K562 (cell line): ENCODE results near the gene CYLC2. TPM values are rescaled to one million over a fixed set of nuclear protein-coding genes. Genes with fewer than 3 reads are reported as not detected.

Source experiments
- ATAC-seq: fragments of 200-7000 bp; cut with Tn5 transposase; 3 replicates; pipeline ENCODE4 v1.9.1; 2020; ENCODE audit warnings: moderate library complexity
- BruUV-seq: library from RNA; stranded (reverse); fragments of 400-500 nt; replicated peaks from 2 replicates; lab custom pipeline; 2021; lab: Mats Ljungman, UMichigan
- CTCF ChIA-PET: fragments of 300-600 bp; formaldehyde crosslinking; extraction: SDS; loops from one replicate; lab custom pipeline; 2021; ENCODE audit warnings: low intra/inter-chr PET ratio; lab: Yijun Ruan, JAX
- POLR2A ChIA-PET: fragments of 300-600, 350-650 bp; sonication (Branson Sonifier 250); formaldehyde crosslinking; extraction: SDS; loops from one replicate; lab custom pipeline; 2021; ENCODE audit warnings: antibody characterized with exemption, inconsistent platforms; lab: Yijun Ruan, JAX
- DNase-seq, 4 experiments: peaks; one replicate each; pipeline versions ENCODE4 v3.0.0 to v3.0.0-alpha.2; 2011 to 2018; ENCODE audit warnings: low spot score in 3 of 4, mixed read lengths in 3 of 4; ENCODE audit errors: extremely low read depth in 1 of 4
- FAIRE-seq: peaks from 2 replicates; lab custom pipeline; 2011; peaks lifted over from hg19 to GRCh38; lab: Jason Lieb, UNC
- H2AFZ ChIP-seq: 2 replicates; pipeline ENCODE4 v1.6.0; 2011; ENCODE audit warnings: low read depth, low read length, control low read depth, inconsistent platforms
- H3K27ac ChIP-seq: fragments of 200-600 bp; 3 replicates; pipeline ENCODE4 v1.8.0; 2011; ENCODE audit warnings: low read depth, mild to moderate bottlenecking, control low read depth, inconsistent platforms, low read length, moderate library complexity, mixed read lengths; ENCODE audit errors: extremely low read depth
- H3K27me3 ChIP-seq, 2 experiments: fragments of 300-600 bp in 1 of 2; 2 replicates in 1 of 2; 3 replicates in 1 of 2; pipeline versions ENCODE4 v1.6.0 to v1.8.0; 2011; ENCODE audit warnings: inconsistent platforms in 2 of 2, low read length in 2 of 2, mild to moderate bottlenecking in 1 of 2, mixed read lengths in 1 of 2, moderate library complexity in 1 of 2; ENCODE audit not compliant: control insufficient read depth in 2 of 2, insufficient read depth in 2 of 2
- H3K36me3 ChIP-seq: fragments of 300-600 bp; 3 replicates; pipeline ENCODE4 v1.8.0; 2011; ENCODE audit warnings: mild to moderate bottlenecking, low read length, inconsistent platforms; ENCODE audit not compliant: control insufficient read depth, insufficient read depth
- H3K4me1 ChIP-seq, 2 experiments: fragments of 200-600 bp in 1 of 2; replicated peaks in 1 of 2; 2 replicates in 1 of 2; 3 replicates in 1 of 2; pipeline versions ENCODE4 v1.5.1 to v1.8.0; 2011; ENCODE audit warnings: inconsistent platforms in 2 of 2, low read length in 2 of 2, mild to moderate bottlenecking in 1 of 2, mixed read lengths in 1 of 2, moderate library complexity in 1 of 2; ENCODE audit not compliant: control insufficient read depth in 2 of 2, insufficient read depth in 2 of 2
- H3K4me2 ChIP-seq: 2 replicates; pipeline ENCODE4 v1.6.1; 2011; ENCODE audit warnings: low read length, control low read depth, inconsistent platforms, mixed read lengths; ENCODE audit not compliant: insufficient read depth
- H3K4me3 ChIP-seq: fragments of 200-600 bp; sonication (generic), shearing (Covaris generic); 2 replicates; pipeline ENCODE4 v1.5.1; 2016; ENCODE audit warnings: control low read depth, inconsistent platforms
- H3K79me2 ChIP-seq: fragments of 200-600 bp; 3 replicates; pipeline ENCODE4 v1.8.0; 2011; ENCODE audit warnings: low read length, inconsistent platforms; ENCODE audit not compliant: control insufficient read depth, insufficient read depth
- H3K9ac ChIP-seq, 2 experiments: 2 replicates each; pipeline versions ENCODE4 v1.6.0 to v1.6.1; 2011; ENCODE audit warnings: low read depth in 2 of 2, low read length in 2 of 2, control low read depth in 1 of 2, inconsistent platforms in 1 of 2, mild to moderate bottlenecking in 1 of 2, mixed read lengths in 1 of 2; ENCODE audit not compliant: insufficient read depth in 1 of 2
- H3K9me1 ChIP-seq: one replicate; pipeline ENCODE4 v1.6.0; 2011; ENCODE audit warnings: inconsistent platforms, mild to moderate bottlenecking, low read length, moderate library complexity; ENCODE audit not compliant: control insufficient read depth, insufficient read depth
- H3K9me3 ChIP-seq: replicated peaks from 2 replicates; pipeline ENCODE4 v1.5.1; 2011; ENCODE audit warnings: low read depth, low read length, inconsistent platforms; ENCODE audit not compliant: control insufficient read depth, insufficient read depth
- H4K20me1 ChIP-seq: replicated peaks from 2 replicates; pipeline ENCODE4 v1.6.1; 2011; ENCODE audit warnings: low read length, inconsistent platforms, mixed read lengths; ENCODE audit not compliant: control insufficient read depth, insufficient read depth
- CEBPG ChIP-seq, 3 experiments: fragments of 200-800 bp in 1 of 3; sonication (Bioruptor generic) in 1 of 3; sonication (generic) in 1 of 3; formaldehyde crosslinking in 1 of 3; IDR thresholded peaks in 2 of 3; conservative IDR thresholded peaks in 1 of 3; 2 replicates each; pipeline versions ENCODE4 v1.6.1 to v1.8.0; 2016 to 2022; ENCODE audit warnings: missing compliant biosample characterization in 2 of 3, missing genetic modification characterization in 2 of 3, mild to moderate bottlenecking in 1 of 3, missing genetic modification reagents in 1 of 3
- NCOA2 ChIP-seq, 2 experiments: fragments of 450-650 bp; IDR thresholded peaks; 2 replicates each; pipeline ENCODE4 v1.6.1; 2018; ENCODE audit warnings: mild to moderate bottlenecking in 2 of 2, moderate library complexity in 1 of 2; ENCODE audit not compliant: partially characterized antibody in 2 of 2
- RCOR1 ChIP-seq, 2 experiments: IDR thresholded peaks; 2 replicates each; pipeline ENCODE4 v1.6.1; 2012; ENCODE audit warnings: low read depth in 2 of 2, low read length in 2 of 2, borderline replicate concordance in 1 of 2, improper control_type of control experiment in 1 of 2
- YBX1 ChIP-seq: fragments of 450-650 bp; IDR thresholded peaks from 2 replicates; pipeline ENCODE4 v1.7.1; 2016; ENCODE audit warnings: mild to moderate bottlenecking
- WGBS: fragments of 100-300 bp; shearing (Covaris generic); methylation state at CpG from one replicate; pipeline ENCODE4 v1.1.6; 2016; ENCODE audit warnings: low coverage, mixed read lengths; ENCODE audit not compliant: insufficient coverage; ENCODE audit errors: missing lambda C conversion rate; 5-methylcytosine and 5-hydroxymethylcytosine counted together
- in situ Hi-C: fragments of 300-500 bp; cut with MboI; formaldehyde crosslinking; loops from 4 replicates; pipeline ENCODE4 v1.15.0; 2018; ENCODE audit warnings: inconsistent platforms, mixed read lengths
- intact Hi-C: fragments of 100-400 bp; cut with micrococcal nuclease; formaldehyde crosslinking; loops from 2 replicates; pipeline ENCODE4 v1.14.2; 2022
- polyA plus RNA-seq, 8 experiments: library from polyadenylated mRNA; depleted of rRNA in 4 of 8; stranded (reverse) in 5 of 8; unstranded in 3 of 8; fragments of >200 nt; fragmentation: Nextera tagmentation in 2 of 8; fragmentation: Illumina TruSeq in 1 of 8; extraction: Ambion mirVana in 2 of 8; extraction: Trizol in 1 of 8; gene quantifications; 2 replicates each; pipeline versions ENCODE4 v1.2.1 to v1.2.3, GENCODE V29; 2011 to 2014; ENCODE audit warnings: inconsistent platforms in 1 of 8, missing spikeins in 1 of 8
- total RNA-seq, 7 experiments: library from RNA; depleted of rRNA in 6 of 7; stranded (reverse); fragments of >200 nt in 6 of 7; fragmentation: Illumina TruSeq in 2 of 7; extraction: Trizol in 2 of 7; gene quantifications; 2 replicates each; pipeline versions ENCODE4 v1.2.1 to v1.2.3, GENCODE V29; 2011 to 2021; ENCODE audit warnings: low replicate concordance in 1 of 7
- TF ChIP-seq, protein P1 (sequence below), 3 experiments: fragments of 200-800 bp in 1 of 3; fragments of 250-450 bp in 1 of 3; fragments of 450-650 bp in 1 of 3; sonication (Bioruptor Pico) in 1 of 3; sonication (Bioruptor generic) in 1 of 3; formaldehyde crosslinking in 1 of 3; IDR thresholded peaks; 2 replicates each; pipeline versions ENCODE4 v1.6.1 to v1.8.0; 2016 to 2022; ENCODE audit warnings: mild to moderate bottlenecking in 2 of 3, missing genetic modification characterization in 2 of 3, missing compliant biosample characterization in 1 of 3, moderate library complexity in 1 of 3

The CYLC2 gene
- total and polyA plus RNA-seq, 9 of the 15 experiments (the other 6 are each of a cell fraction or from before 2014, with no cell fraction given), result not detected

DNA sequence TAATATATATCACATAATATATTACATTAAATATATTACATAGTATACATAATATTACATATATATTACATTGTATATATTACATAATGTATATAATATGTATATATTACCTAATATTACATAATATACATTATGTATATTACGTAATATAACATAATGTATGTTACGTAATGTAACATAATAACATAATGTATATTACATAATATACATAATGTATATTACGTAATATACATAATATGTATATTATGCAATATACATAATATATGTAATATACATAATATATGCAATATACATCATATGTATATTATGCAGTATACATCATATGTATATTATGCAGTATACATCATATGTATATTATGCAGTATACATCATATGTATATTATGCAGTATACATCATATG is 19.1 kb downstream of the CYLC2 start:
- intact Hi-C loops (no loop called here), in situ Hi-C loops (no loop called here)
- Histone ChIP-seq H3K4me3 (no peak overlapping the region), H3K27me3 (no peaks in the 10 kb centered on the region), H3K9me1 (no peaks in the 10 kb centered on the region), H3K4me1 (no peaks in the 10 kb centered on the region), H3K27ac (no peak overlapping the region), H3K9ac (no peak overlapping the region), H3K9me3 (no peaks in the 10 kb centered on the region), H4K20me1 (no peaks in the 10 kb centered on the region), H3K79me2 (no peaks in the 10 kb centered on the region), H3K4me2 (no peak overlapping the region), H3K36me3 (no peaks in the 10 kb centered on the region), H2AFZ (no peak overlapping the region)
- CTCF ChIA-PET, result no interaction called here
- POLR2A ChIA-PET, result no interaction called here
- TF ChIP-seq RCOR1 (IDR thresholded peaks at IDR 0.05; ENCODE audit: borderline replicate concordance in 1 of 2, low read depth in 2 of 2, low read length in 2 of 2), result no peak
- no peak for TF ChIP-seq YBX1
- TF ChIP-seq NCOA2 (IDR thresholded peaks at IDR 0.05; ENCODE audit: partially characterized antibody in 2 of 2), result peak in 1 of 2 experiments; percentile 62
- TF ChIP-seq CEBPG (CRISPR knock-in tag; IDR thresholded peaks at IDR 0.05), result no peak
- peak; percentile 12 to 74; a peak in 2 of 4 replicates for TF ChIP-seq CEBPG (tag; conservative IDR thresholded peaks at IDR 0.05 in 1 of 2, IDR thresholded peaks at IDR 0.05 in 1 of 2)
- TF ChIP-seq, protein P1, sequence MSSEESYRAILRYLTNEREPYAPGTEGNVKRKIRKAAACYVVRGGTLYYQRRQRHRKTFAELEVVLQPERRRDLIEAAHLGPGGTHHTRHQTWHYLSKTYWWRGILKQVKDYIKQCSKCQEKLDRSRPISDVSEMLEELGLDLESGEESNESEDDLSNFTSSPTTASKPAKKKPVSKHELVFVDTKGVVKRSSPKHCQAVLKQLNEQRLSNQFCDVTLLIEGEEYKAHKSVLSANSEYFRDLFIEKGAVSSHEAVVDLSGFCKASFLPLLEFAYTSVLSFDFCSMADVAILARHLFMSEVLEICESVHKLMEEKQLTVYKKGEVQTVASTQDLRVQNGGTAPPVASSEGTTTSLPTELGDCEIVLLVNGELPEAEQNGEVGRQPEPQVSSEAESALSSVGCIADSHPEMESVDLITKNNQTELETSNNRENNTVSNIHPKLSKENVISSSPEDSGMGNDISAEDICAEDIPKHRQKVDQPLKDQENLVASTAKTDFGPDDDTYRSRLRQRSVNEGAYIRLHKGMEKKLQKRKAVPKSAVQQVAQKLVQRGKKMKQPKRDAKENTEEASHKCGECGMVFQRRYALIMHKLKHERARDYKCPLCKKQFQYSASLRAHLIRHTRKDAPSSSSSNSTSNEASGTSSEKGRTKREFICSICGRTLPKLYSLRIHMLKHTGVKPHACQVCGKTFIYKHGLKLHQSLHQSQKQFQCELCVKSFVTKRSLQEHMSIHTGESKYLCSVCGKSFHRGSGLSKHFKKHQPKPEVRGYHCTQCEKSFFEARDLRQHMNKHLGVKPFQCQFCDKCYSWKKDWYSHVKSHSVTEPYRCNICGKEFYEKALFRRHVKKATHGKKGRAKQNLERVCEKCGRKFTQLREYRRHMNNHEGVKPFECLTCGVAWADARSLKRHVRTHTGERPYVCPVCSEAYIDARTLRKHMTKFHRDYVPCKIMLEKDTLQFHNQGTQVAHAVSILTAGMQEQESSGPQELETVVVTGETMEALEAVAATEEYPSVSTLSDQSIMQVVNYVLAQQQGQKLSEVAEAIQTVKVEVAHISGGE (CRISPR knock-in tag; IDR thresholded peaks at IDR 0.05), result no peak
- no peak for FAIRE-seq
- DNase-seq, result no peak
- no TSS peak for BruUV-seq
- WGBS, result 47% methylated on average over 3 of the region's 3 CpGs
- ATAC-seq, result no peak
